A549 (cell line): ENCODE data around the gene ZNF581. TPM values are rescaled to one million over a fixed set of nuclear protein-coding genes. Genes with fewer than 3 reads are reported as not detected.
A peak's percentile ranks its signal among the peaks of the same experiment; 100 is the strongest.

ENCODE experiments used
- ATAC-seq, 2 experiments: fragments of 200-7000 bp in 1 of 2; fragments of >200 bp in 1 of 2; cut with Nextera tagmentation in 1 of 2; cut with Tn5 transposase in 1 of 2; 3 replicates each; pipeline versions ENCODE4 v1.8.0 to v1.9.1; 2018 to 2020; ENCODE audit warnings: mild to moderate bottlenecking in 1 of 2, moderate library complexity in 1 of 2
- CTCF ChIA-PET: fragments of 300-600 bp; sonication (Branson Sonifier 250); formaldehyde crosslinking; extraction: SDS; loops from one replicate; lab custom pipeline; 2021; ENCODE audit warnings: antibody characterized with exemption, inconsistent platforms; lab: Yijun Ruan, JAX
- POLR2A ChIA-PET: fragments of 350-600 bp; formaldehyde crosslinking; extraction: SDS; loops from one replicate; lab custom pipeline; 2021; ENCODE audit warnings: antibody characterized with exemption, inconsistent platforms; lab: Yijun Ruan, JAX
- DNase-seq, 2 experiments: peaks; one replicate each; pipeline versions ENCODE4 v3.0.0 to v3.0.0-alpha.2; 2011 to 2016; ENCODE audit warnings: low read depth in 1 of 2, low spot score in 1 of 2
- FAIRE-seq: peaks from 2 replicates; lab custom pipeline; 2011; peaks lifted over from hg19 to GRCh38; lab: Jason Lieb, UNC
- H3K27ac ChIP-seq, 2 experiments: fragments of >200 bp; sonication (Bioruptor Twin); formaldehyde crosslinking; 3 replicates each; pipeline ENCODE4 v1.5.1; 2016 to 2017
- H3K4me1 ChIP-seq: fragments of >200 bp; sonication (Bioruptor Twin); formaldehyde crosslinking; 3 replicates; pipeline ENCODE4 v1.6.1; 2016
- H3K4me2 ChIP-seq: fragments of >200 bp; sonication (Bioruptor Twin); formaldehyde crosslinking; 3 replicates; pipeline ENCODE4 v1.6.1; 2016
- H3K4me3 ChIP-seq: fragments of >200 bp; sonication (Bioruptor Twin); formaldehyde crosslinking; 3 replicates; pipeline ENCODE4 v1.5.1; 2016
- H3K9me3 ChIP-seq: fragments of >200 bp; sonication (Bioruptor Twin); formaldehyde crosslinking; 3 replicates; pipeline ENCODE4 v1.6.1; 2016
- ATOH8 ChIP-seq: fragments of 250-450 bp; sonication (Bioruptor Pico); IDR thresholded peaks from 2 replicates; pipeline ENCODE4 v1.5.0; 2020; ENCODE audit warnings: low read depth, mild to moderate bottlenecking, moderate library complexity
- BCL3 ChIP-seq: fragments of >200 bp; sonication (Bioruptor Twin); formaldehyde crosslinking; IDR thresholded peaks from 3 replicates; pipeline ENCODE4 v1.6.1; 2016
- BHLHE40 ChIP-seq: IDR thresholded peaks from 2 replicates; pipeline ENCODE4 v1.6.1; 2012; ENCODE audit warnings: low read depth, low read length, inconsistent platforms
- CBX8 ChIP-seq: fragments of 200-600 bp; sonication (generic); IDR thresholded peaks from 2 replicates; pipeline ENCODE4 v1.6.1; 2016
- EHF ChIP-seq: fragments of 250-450 bp; sonication (Bioruptor Pico); IDR thresholded peaks from 2 replicates; pipeline ENCODE4 v1.5.0; 2020; ENCODE audit warnings: mild to moderate bottlenecking
- EHMT2 ChIP-seq: fragments of 200-600 bp; sonication (generic); IDR thresholded peaks from 2 replicates; pipeline ENCODE4 v1.6.1; 2016; ENCODE audit warnings: antibody characterized with exemption, low read depth, mild to moderate bottlenecking, moderate library complexity
- FOSL2 ChIP-seq, 2 experiments: fragments of 450-650 bp in 1 of 2; fragments of >200 bp in 1 of 2; sonication (Bioruptor Twin) in 1 of 2; formaldehyde crosslinking; IDR thresholded peaks; 2 replicates each; pipeline versions ENCODE4 v1.5.0 to v1.6.1; 2016 to 2020; ENCODE audit warnings: mild to moderate bottlenecking in 1 of 2, moderate library complexity in 1 of 2
- GATA3 ChIP-seq: IDR thresholded peaks from 2 replicates; pipeline ENCODE4 v1.6.1; 2012; ENCODE audit warnings: borderline replicate concordance
- HEYL ChIP-seq: fragments of 250-450 bp; sonication (Bioruptor Pico); IDR thresholded peaks from 2 replicates; pipeline ENCODE4 v1.8.0; 2021; ENCODE audit warnings: mild to moderate bottlenecking, moderate library complexity
- HOXA7 ChIP-seq: fragments of 250-450 bp; sonication (Bioruptor Pico); IDR thresholded peaks from 2 replicates; pipeline ENCODE4 v1.5.0; 2020; ENCODE audit warnings: mild to moderate bottlenecking, moderate library complexity
- HOXB5 ChIP-seq: fragments of 250-450 bp; sonication (Bioruptor Pico); IDR thresholded peaks from 2 replicates; pipeline ENCODE4 v1.5.0; 2020; ENCODE audit warnings: mild to moderate bottlenecking, moderate library complexity
- JUN ChIP-seq, 2 experiments: fragments of >200 bp; sonication (Bioruptor Twin); formaldehyde crosslinking; IDR thresholded peaks; 2 replicates in 1 of 2; 3 replicates in 1 of 2; pipeline ENCODE4 v1.6.1; 2016 to 2017
- JUNB ChIP-seq: fragments of >200 bp; sonication (Bioruptor Twin); formaldehyde crosslinking; IDR thresholded peaks from 2 replicates; pipeline ENCODE4 v1.6.1; 2016
- KDM1A ChIP-seq: fragments of 200-600 bp; sonication (generic); IDR thresholded peaks from 2 replicates; pipeline ENCODE4 v1.6.1; 2016; ENCODE audit warnings: low read depth, mild to moderate bottlenecking
- MAX ChIP-seq: IDR thresholded peaks from 2 replicates; pipeline ENCODE4 v1.6.1; 2012
- MAZ ChIP-seq: fragments of 150-350 bp; IDR thresholded peaks from 2 replicates; pipeline ENCODE4 v1.6.1; 2014; ENCODE audit warnings: antibody characterized with exemption, low read depth, low read length, borderline replicate concordance
- NR3C1 ChIP-seq: fragments of >200 bp; sonication (Bioruptor Twin); formaldehyde crosslinking; IDR thresholded peaks from 3 replicates; pipeline ENCODE4 v1.6.1; 2017
- PHF8 ChIP-seq: fragments of 200-600 bp; sonication (generic); IDR thresholded peaks from 2 replicates; pipeline ENCODE4 v1.6.1; 2016; ENCODE audit warnings: low read depth, mild to moderate bottlenecking, antibody characterized with exemption, moderate library complexity, borderline replicate concordance
- POLR2A ChIP-seq: IDR thresholded peaks from 2 replicates; pipeline ENCODE4 v1.6.1; 2012; ENCODE audit warnings: mild to moderate bottlenecking, low read length
- POLR2AphosphoS2 ChIP-seq: conservative IDR thresholded peaks from 2 replicates; pipeline ENCODE4 v1.6.1; 2012; ENCODE audit warnings: low read length, improper control_type of control experiment, inconsistent platforms
- RAD21 ChIP-seq, 2 experiments: fragments of >200 bp in 1 of 2; sonication (Bioruptor Twin) in 1 of 2; formaldehyde crosslinking in 1 of 2; IDR thresholded peaks in 1 of 2; conservative IDR thresholded peaks in 1 of 2; 2 replicates in 1 of 2; 3 replicates in 1 of 2; pipeline ENCODE4 v1.6.1; 2012 to 2018; ENCODE audit warnings: inconsistent platforms in 1 of 2
- SMC3 ChIP-seq: fragments of >200 bp; sonication (Bioruptor Twin); formaldehyde crosslinking; IDR thresholded peaks from 3 replicates; pipeline ENCODE4 v1.6.1; 2018; ENCODE audit warnings: inconsistent platforms
- SREBF2 ChIP-seq: fragments of 450-650 bp; IDR thresholded peaks from 2 replicates; pipeline ENCODE4 v1.6.1; 2014; ENCODE audit warnings: mild to moderate bottlenecking, moderate library complexity
- TFCP2L1 ChIP-seq: fragments of 250-450 bp; sonication (Bioruptor Pico); IDR thresholded peaks from 2 replicates; pipeline ENCODE4 v1.5.0; 2021; ENCODE audit warnings: mild to moderate bottlenecking
- ZNF302 ChIP-seq: fragments of 250-450 bp; sonication (Bioruptor Pico); IDR thresholded peaks from 2 replicates; pipeline ENCODE4 v1.9.0; 2021; ENCODE audit warnings: inconsistent platforms, mild to moderate bottlenecking, moderate library complexity
- ZSCAN20 ChIP-seq: fragments of 250-450 bp; sonication (Bioruptor Pico); IDR thresholded peaks from 2 replicates; pipeline ENCODE4 v1.8.0; 2022; ENCODE audit warnings: mild to moderate bottlenecking, moderate library complexity
- WGBS: methylation state at CpG from one replicate; pipeline ENCODE4 v1.1.6; 2017; ENCODE audit errors: missing lambda C conversion rate; 5-methylcytosine and 5-hydroxymethylcytosine counted together
- polyA plus RNA-seq, 4 experiments: library from polyadenylated mRNA; depleted of rRNA in 3 of 4; stranded (reverse); fragments of >200 nt; fragmentation: RNase III in 1 of 4; extraction: RNeasy Plus Mini Kit Qiagen cat#74134 plus additional on column Dnase treatment in 1 of 4; gene quantifications; 2 replicates in 3 of 4; 3 replicates in 1 of 4; pipeline ENCODE4 v1.2.3, GENCODE V29; 2011 to 2017

The ZNF581 gene
- polyA plus RNA-seq, 2 of the 4 experiments (the other 2 are of a cell fraction) = 13.9 to 24.9 TPM

- TF ChIP-seq BCL3 (no peak; the same call in 2 of the 3 replicates), ATOH8 (CRISPR knock-in tag) (0 out of 2 replicates have a peak, but pooled peaks have one; percentile 21), MAX (peak; percentile 8; the same call in 1 of the 2 replicates)
These were observed 44.6 kb upstream of the ZNF581 start (continued) for GRCh38 chr19:55598719-55599467.

GRCh38 chr19:55599468-55599841 is 44.0 kb upstream of the ZNF581 start, which contains the start of gene FIZ1:
FIZ1 (minus strand) TSS chr19:55599517; CDS start chr19:55597865, 1,652 bp downstream.
- Histone ChIP-seq H3K4me3 (peak within 1 kb of the TSS; percentile 69), H3K4me1 (peaks cover 20% of the 10 kb centered on the region), H3K27ac (peak within 1 kb of the TSS; percentile 95 to 96), H3K9me3 (no peaks in the 10 kb centered on the region), H3K4me2 (peak within 1 kb of the TSS; percentile 81)
- ATAC-seq (peak; percentile 78 to 91), DNase-seq (peak; percentile 90 to 99), FAIRE-seq (peak; percentile 49)
- CTCF ChIA-PET = interaction anchor here (0.6 to 16.7 kb wide), 12 partner anchors 9 to 466 kb away, joined by 3 to 348 read pairs (median 3); no protein-coding TSS in a partner anchor
- POLR2A ChIA-PET = interaction anchor here (0.5 to 2.7 kb wide), 36 partner anchors 9 to 458 kb away, joined by 3 to 44 read pairs (median 5); partner anchors contain the start of genes HSPBP1, ISOC2, KMT5C and NAT14
- TF ChIP-seq MAX (no peak; the same call in 1 of the 2 replicates), PHF8 (no peak), BCL3 (0 out of 3 replicates have a peak, but pooled peaks have one; percentile 52), TFCP2L1 (CRISPR knock-in tag) (no peak), FOSL2 (IDR thresholded peaks at IDR 0.05) (no peak), FOSL2 (CRISPR knock-in tag; IDR thresholded peaks at IDR 0.05) (no peak), CBX8 (no peak), JUN (IDR thresholded peaks at IDR 0.05) (peak; percentile 54 to 88; a peak in 3 of 5 replicates)
- WGBS = 2% methylated on average over 20 of the region's 23 CpGs

- H3K4me3 ChIP-seq = peak within 1 kb of the TSS; percentile 69
- no peaks in the 10 kb centered on the region for H3K9me3 ChIP-seq
- H3K4me1 ChIP-seq = peaks cover 20% of the 10 kb centered on the region
- H3K27ac ChIP-seq = peak within 1 kb of the TSS; percentile 95 to 96
- 1% methylated on average over 45 of the region's 97 CpGs for WGBS
- ChIA-PET POLR2A (interaction anchor here (0.6 to 2.7 kb wide), 25 partner anchors 12 to 537 kb away, joined by 3 to 44 read pairs (median 7); partner anchors contain the start of genes HSPBP1, ISOC2, U2AF2 and UBE2S), CTCF (interaction anchor here (0.6 to 16.7 kb wide), 11 partner anchors 15 to 467 kb away, joined by 3 to 348 read pairs (median 3); no protein-coding TSS in a partner anchor)
- peak; percentile 87 to 94 for DNase-seq
- no peak for FAIRE-seq
- peak; percentile 70 to 78 for ATAC-seq
- peak within 1 kb of the TSS; percentile 81 for H3K4me2 ChIP-seq
- no peak for TF ChIP-seq NR3C1
- TF ChIP-seq KDM1A = no peak
- 0 out of 2 replicates have a peak, but pooled peaks have one; percentile 34 for TF ChIP-seq MAZ
- no peak for TF ChIP-seq ZNF302 (CRISPR knock-in tag)
- TF ChIP-seq JUNB = no peak
- no peak for TF ChIP-seq ZSCAN20 (CRISPR knock-in tag)
- 0 out of 2 replicates have a peak, but pooled peaks have one; percentile 9 for TF ChIP-seq EHF (CRISPR knock-in tag)
- TF ChIP-seq POLR2A = peak; percentile 33
- peak; percentile 72 for TF ChIP-seq MAX
- no peak for TF ChIP-seq POLR2AphosphoS2
- no peak for TF ChIP-seq EHMT2
- TF ChIP-seq HOXB5 (CRISPR knock-in tag) = no peak; the same call in 1 of the 2 replicates
- no peak; a peak in 1 of 5 replicates for TF ChIP-seq RAD21 (conservative IDR thresholded peaks at IDR 0.05 in 1 of 2, IDR thresholded peaks at IDR 0.05 in 1 of 2)
- TF ChIP-seq GATA3 = peak; percentile 26; the same call in 1 of the 2 replicates
- TF ChIP-seq BHLHE40 = no peak
- TF ChIP-seq SREBF2 = no peak
- no peak for TF ChIP-seq HOXA7 (CRISPR knock-in tag)
- no peak for TF ChIP-seq SMC3
- TF ChIP-seq HEYL (CRISPR knock-in tag) = no peak
These were observed 43.4 kb upstream of the ZNF581 start, which contains the start of gene ZNF524 for GRCh38 chr19:55599842-55600661. ZNF524 (plus strand) TSS chr19:55600288; CDS start chr19:55602113, 1,825 bp downstream.
